ENCODE measurements around the gene FHOD3. TPM values are rescaled to one million over a fixed set of nuclear protein-coding genes. Genes with fewer than 3 reads are reported as not detected.

FHOD3 gene
- total RNA-seq, 4 donors from 2014 or later: 24.1 to 51.4 (median 33.8) TPM

- Histone ChIP-seq H3K4me3 (no peak overlapping the region), H3K27me3 (no peaks in the 10 kb centered on the region), H3K36me3 (peaks cover 0 to 21% (median 7%) of the 10 kb centered on the region in 4 donors), H3K4me1 (peaks cover 3 to 39% (median 33%) of the 10 kb centered on the region in 4 donors), H3K9me3 (no peaks in the 10 kb centered on the region), H3K27ac (replicated peaks in 1 of 4) (peak overlapping the region; percentile 39 to 67 (median 52))
- 45% methylated on average over 3 of the region's 3 CpGs for WGBS
- DNase-seq (ENCODE audit: extremely low spot score): no peak
- intact Hi-C loops (cut with DNase I): loop anchor here (2.0 to 5.0 kb wide), 2 partner anchors 69 to 461 kb away; partner anchors contain the start of gene FHOD3
- TF ChIP-seq EP300 (IDR thresholded peaks at IDR 0.05) (no peak), POLR2AphosphoS5 (IDR thresholded peaks at IDR 0.05) (no peak), POLR2A (IDR thresholded peaks at IDR 0.05; ENCODE audit: low read depth) (no peak)
- TF ChIP-seq, protein P1, sequence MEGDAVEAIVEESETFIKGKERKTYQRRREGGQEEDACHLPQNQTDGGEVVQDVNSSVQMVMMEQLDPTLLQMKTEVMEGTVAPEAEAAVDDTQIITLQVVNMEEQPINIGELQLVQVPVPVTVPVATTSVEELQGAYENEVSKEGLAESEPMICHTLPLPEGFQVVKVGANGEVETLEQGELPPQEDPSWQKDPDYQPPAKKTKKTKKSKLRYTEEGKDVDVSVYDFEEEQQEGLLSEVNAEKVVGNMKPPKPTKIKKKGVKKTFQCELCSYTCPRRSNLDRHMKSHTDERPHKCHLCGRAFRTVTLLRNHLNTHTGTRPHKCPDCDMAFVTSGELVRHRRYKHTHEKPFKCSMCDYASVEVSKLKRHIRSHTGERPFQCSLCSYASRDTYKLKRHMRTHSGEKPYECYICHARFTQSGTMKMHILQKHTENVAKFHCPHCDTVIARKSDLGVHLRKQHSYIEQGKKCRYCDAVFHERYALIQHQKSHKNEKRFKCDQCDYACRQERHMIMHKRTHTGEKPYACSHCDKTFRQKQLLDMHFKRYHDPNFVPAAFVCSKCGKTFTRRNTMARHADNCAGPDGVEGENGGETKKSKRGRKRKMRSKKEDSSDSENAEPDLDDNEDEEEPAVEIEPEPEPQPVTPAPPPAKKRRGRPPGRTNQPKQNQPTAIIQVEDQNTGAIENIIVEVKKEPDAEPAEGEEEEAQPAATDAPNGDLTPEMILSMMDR (IDR thresholded peaks at IDR 0.05): no peak
These were observed 460.5 kb downstream of the FHOD3 start for GRCh38 chr18:36757991-36758390.

- Histone ChIP-seq H3K4me3 (no peak overlapping the region), H3K27ac (replicated peaks in 1 of 4) (peak overlapping the region; percentile 39 to 67 (median 52)), H3K9me3 (no peaks in the 10 kb centered on the region), H3K36me3 (peaks cover 0 to 21% (median 7%) of the 10 kb centered on the region in 4 donors), H3K27me3 (no peaks in the 10 kb centered on the region), H3K4me1 (peaks cover 3 to 33% (median 29%) of the 10 kb centered on the region in 4 donors)
- intact Hi-C loops (cut with DNase I): loop anchor here (5.0 kb wide), 1 partner anchor 461 kb away; the partner anchor contains the start of gene FHOD3
- WGBS: 87% methylated on average over 6 of the region's 10 CpGs
- no peak for DNase-seq (ENCODE audit: extremely low spot score)
- TF ChIP-seq EP300 (IDR thresholded peaks at IDR 0.05) (no peak), POLR2A (IDR thresholded peaks at IDR 0.05; ENCODE audit: low read depth) (no peak), POLR2AphosphoS5 (IDR thresholded peaks at IDR 0.05) (no peak)
- TF ChIP-seq, protein P1 (IDR thresholded peaks at IDR 0.05): no peak
These were observed 461.1 kb downstream of the FHOD3 start for GRCh38 chr18:36758623-36759022.

DNA sequence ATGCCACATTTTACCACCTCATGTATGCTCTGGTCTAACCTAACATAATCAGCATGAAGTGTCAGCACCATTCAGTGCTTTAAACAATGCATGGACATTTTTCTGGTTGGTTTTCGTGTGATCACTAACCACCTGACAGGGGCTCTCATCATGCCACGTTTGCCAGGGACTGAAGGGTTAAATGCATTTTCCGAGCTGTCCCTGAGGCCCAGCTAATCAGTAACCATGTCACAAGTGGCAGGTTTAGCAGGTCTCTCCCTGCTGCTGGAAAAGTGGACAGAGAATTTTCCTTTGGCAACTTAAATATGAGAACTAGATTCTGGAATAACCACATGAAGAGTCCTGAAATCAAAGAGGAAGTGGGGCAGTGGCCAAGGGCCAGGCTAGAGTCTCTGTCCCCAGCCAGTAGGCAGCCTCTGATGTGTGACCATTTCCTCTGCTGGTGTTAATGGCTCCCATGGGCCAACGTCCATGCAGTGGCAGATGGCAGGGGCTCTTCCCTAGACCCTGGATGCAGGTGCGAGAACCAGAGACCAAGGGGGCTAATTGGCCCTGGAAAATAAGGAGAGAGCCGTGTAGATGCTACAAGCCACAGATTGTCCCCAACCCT, 461.8 kb downstream of the FHOD3 start:
- no peak for TF ChIP-seq POLR2A (IDR thresholded peaks at IDR 0.05; ENCODE audit: low read depth)
- no peak for TF ChIP-seq POLR2AphosphoS5 (IDR thresholded peaks at IDR 0.05)
- no peak for TF ChIP-seq EP300 (IDR thresholded peaks at IDR 0.05)
- TF ChIP-seq, protein P1 (IDR thresholded peaks at IDR 0.05): no peak
- WGBS: 62% methylated on average over 6 of the region's 6 CpGs
- H3K36me3 ChIP-seq: peaks cover 0 to 21% (median 7%) of the 10 kb centered on the region in 4 donors
- H3K27me3 ChIP-seq: no peaks in the 10 kb centered on the region
- H3K27ac ChIP-seq (replicated peaks in 1 of 4): no peak overlapping the region
- DNase-seq (ENCODE audit: extremely low spot score): no peak
- H3K4me3 ChIP-seq: no peak overlapping the region
- H3K4me1 ChIP-seq: peaks cover 3 to 32% (median 28%) of the 10 kb centered on the region in 4 donors
- no peaks in the 10 kb centered on the region for H3K9me3 ChIP-seq
- intact Hi-C loops (cut with DNase I): loop anchor here (5.0 kb wide), 1 partner anchor 462 kb away; the partner anchor contains the start of gene FHOD3

GRCh38 chr18:36760598-36760997, 463.1 kb downstream of the FHOD3 start:
- 95% methylated on average over 9 of the region's 29 CpGs for WGBS
- intact Hi-C loops (cut with DNase I): no loop called here
- TF ChIP-seq POLR2AphosphoS5 (IDR thresholded peaks at IDR 0.05): no peak
- TF ChIP-seq POLR2A (IDR thresholded peaks at IDR 0.05; ENCODE audit: low read depth): no peak
- TF ChIP-seq, protein P1 (IDR thresholded peaks at IDR 0.05): no peak
- no peak for TF ChIP-seq EP300 (IDR thresholded peaks at IDR 0.05)
- peaks cover 0 to 5% (median 0%) of the 10 kb centered on the region in 4 donors for H3K9me3 ChIP-seq
- no peak for DNase-seq (ENCODE audit: extremely low spot score)
- H3K36me3 ChIP-seq: peaks cover 0 to 21% (median 7%) of the 10 kb centered on the region in 4 donors
- H3K27me3 ChIP-seq: no peaks in the 10 kb centered on the region
- H3K4me3 ChIP-seq: no peak overlapping the region
- peaks cover 3 to 32% (median 28%) of the 10 kb centered on the region in 4 donors for H3K4me1 ChIP-seq
- no peak overlapping the region for H3K27ac ChIP-seq (replicated peaks in 1 of 4)

All from esophagus muscularis mucosa (tissue), 4 donors.